ENCODE data around the gene PLPP4.

DNA sequence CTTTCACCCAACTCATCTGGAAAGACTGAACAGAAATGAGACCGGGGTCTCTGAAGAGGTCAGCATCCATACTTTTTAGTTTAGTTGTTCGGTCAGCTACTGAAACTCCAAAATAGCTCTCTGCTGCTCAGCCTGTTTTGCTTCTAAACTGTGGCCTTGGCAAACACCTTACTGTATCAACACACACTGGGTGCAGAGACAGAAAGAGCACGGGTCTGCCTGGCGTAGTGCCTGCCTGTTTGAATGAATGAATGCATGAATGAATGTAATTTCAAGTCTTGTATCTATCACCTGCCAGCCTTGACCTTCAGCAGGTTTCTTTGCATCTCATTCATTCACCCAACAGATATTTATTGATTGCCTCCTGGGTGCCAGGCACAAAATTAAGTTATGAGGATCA lies 98.4 kb downstream of the PLPP4 start:
- TF ChIP-seq, protein P1, sequence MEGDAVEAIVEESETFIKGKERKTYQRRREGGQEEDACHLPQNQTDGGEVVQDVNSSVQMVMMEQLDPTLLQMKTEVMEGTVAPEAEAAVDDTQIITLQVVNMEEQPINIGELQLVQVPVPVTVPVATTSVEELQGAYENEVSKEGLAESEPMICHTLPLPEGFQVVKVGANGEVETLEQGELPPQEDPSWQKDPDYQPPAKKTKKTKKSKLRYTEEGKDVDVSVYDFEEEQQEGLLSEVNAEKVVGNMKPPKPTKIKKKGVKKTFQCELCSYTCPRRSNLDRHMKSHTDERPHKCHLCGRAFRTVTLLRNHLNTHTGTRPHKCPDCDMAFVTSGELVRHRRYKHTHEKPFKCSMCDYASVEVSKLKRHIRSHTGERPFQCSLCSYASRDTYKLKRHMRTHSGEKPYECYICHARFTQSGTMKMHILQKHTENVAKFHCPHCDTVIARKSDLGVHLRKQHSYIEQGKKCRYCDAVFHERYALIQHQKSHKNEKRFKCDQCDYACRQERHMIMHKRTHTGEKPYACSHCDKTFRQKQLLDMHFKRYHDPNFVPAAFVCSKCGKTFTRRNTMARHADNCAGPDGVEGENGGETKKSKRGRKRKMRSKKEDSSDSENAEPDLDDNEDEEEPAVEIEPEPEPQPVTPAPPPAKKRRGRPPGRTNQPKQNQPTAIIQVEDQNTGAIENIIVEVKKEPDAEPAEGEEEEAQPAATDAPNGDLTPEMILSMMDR (IDR thresholded peaks at IDR 0.05; ENCODE audit: low read depth, low read length): no peak
- TF ChIP-seq EZH2phosphoT487 (IDR thresholded peaks at IDR 0.05; ENCODE audit: low read depth): no peak

Data from OCI-LY3 (cell line).